SJSA1 (cell line): ENCODE results near the gene SLC26A11. TPM values are rescaled to one million over a fixed set of nuclear protein-coding genes. Genes with fewer than 3 reads are reported as not detected.
"Not testable (repeated sequence)": the region's sequence is repeated elsewhere in the genome, so short reads cannot be mapped to it uniquely, and the experiment has no call there.

Source experiments
- DNase-seq, 2 experiments: peaks; one replicate each; pipeline ENCODE4 v3.0.0-alpha.2; 2015 to 2020; ENCODE audit warnings: low spot score in 2 of 2, low read depth in 1 of 2
- H3K27ac ChIP-seq: fragments of 250-450 bp; sonication (Bioruptor Pico); 2 replicates; pipeline ENCODE4 v1.5.1; 2020; ENCODE audit warnings: mild to moderate bottlenecking, moderate library complexity
- H3K27me3 ChIP-seq: fragments of 250-450 bp; sonication (Bioruptor Pico); replicated peaks from 2 replicates; pipeline ENCODE4 v1.5.1; 2020; ENCODE audit warnings: mild to moderate bottlenecking, moderate library complexity
- H3K36me3 ChIP-seq: fragments of 250-450 bp; sonication (Bioruptor Pico); 2 replicates; pipeline ENCODE4 v1.5.1; 2020; ENCODE audit warnings: mild to moderate bottlenecking
- H3K4me1 ChIP-seq: fragments of 250-450 bp; sonication (Bioruptor Pico); replicated peaks from 2 replicates; pipeline ENCODE4 v1.6.1; 2021; ENCODE audit warnings: mild to moderate bottlenecking
- H3K4me3 ChIP-seq: fragments of 250-450 bp; sonication (Bioruptor Pico); 2 replicates; pipeline ENCODE4 v1.5.1; 2020; ENCODE audit warnings: mild to moderate bottlenecking
- H3K9me3 ChIP-seq: fragments of 250-450 bp; sonication (Bioruptor Pico); replicated peaks from 2 replicates; pipeline ENCODE4 v1.5.1; 2020; ENCODE audit warnings: mild to moderate bottlenecking
- total RNA-seq: library from RNA; depleted of rRNA; stranded (reverse); fragments of >200 nt; shearing (Covaris generic); gene quantifications from 2 replicates; pipeline ENCODE4 v1.2.3, GENCODE V29; 2014; rRNA removed

Gene SLC26A11
- total RNA-seq, 1 experiment from 2014 or later = 12.3 TPM

- not testable (repeated sequence) for DNase-seq, H3K27ac ChIP-seq, H3K27me3 ChIP-seq, H3K4me1 ChIP-seq, H3K9me3 ChIP-seq, H3K4me3 ChIP-seq
- peaks cover 92% of the 10 kb centered on the region for H3K36me3 ChIP-seq
These were observed 79.3 kb downstream of the SLC26A11 start for GRCh38 chr17:80299350-80300100.

- not testable (repeated sequence) for H3K4me1 ChIP-seq, DNase-seq, H3K27me3 ChIP-seq, H3K9me3 ChIP-seq, H3K27ac ChIP-seq, H3K4me3 ChIP-seq
- peaks cover 91% of the 10 kb centered on the region for H3K36me3 ChIP-seq
These were observed 80.5 kb downstream of the SLC26A11 start for GRCh38 chr17:80300756-80301155.

Other genes starting within 250 kb of the SLC26A11 start
- 39.5 and 42.0 TPM in 2 replicates for gene TBC1D16, start 184.6 kb upstream of the SLC26A11 start, total RNA-seq
- 2.2 TPM in 1 of 2 replicates, not detected in the other for gene CCDC40, start 183.8 kb upstream of the SLC26A11 start, total RNA-seq
- gene GAA, start 118.8 kb upstream of the SLC26A11 start, total RNA-seq = 35.7 and 49.9 TPM in 2 replicates
- gene EIF4A3, start 73.3 kb upstream of the SLC26A11 start, total RNA-seq = 192 and 232 TPM in 2 replicates
- gene CARD14, start 50.4 kb upstream of the SLC26A11 start, total RNA-seq = not detected in 2 replicates
- gene SGSH, start 94 bp upstream of the SLC26A11 start, total RNA-seq = 18.6 and 26.5 TPM in 2 replicates
- gene RNF213, start 40.4 kb downstream of the SLC26A11 start, total RNA-seq = 43.0 and 49.8 TPM in 2 replicates
- 25.6 and 34.1 TPM in 2 replicates for gene ENDOV, start 194.7 kb downstream of the SLC26A11 start, total RNA-seq